T-helper 1 cell treated with Interleukin-12 subunit alpha and Interleukin-12 subunit beta and Interleukin-4 antibody, amounts not matched to agents 30 μg/mL and 1 μg/mL, for 36 hours (primary cell): Measurements from ENCODE around the gene LYRM4.
"Not testable (repeated sequence)": the region's sequence is repeated elsewhere in the genome, so short reads cannot be mapped to it uniquely, and the experiment has no call there.

Experiments
- H3K27ac Mint-ChIP-seq: one replicate; pipeline ENCODE4 v1.8.0; 2021; ENCODE audit warnings: mild to moderate bottlenecking, mixed read lengths
- H3K27me3 Mint-ChIP-seq: one replicate; pipeline ENCODE4 v1.8.0; 2021; ENCODE audit warnings: low read depth, mixed read lengths
- H3K36me3 Mint-ChIP-seq: one replicate; pipeline ENCODE4 v1.8.0; 2021; ENCODE audit warnings: low read depth, mixed read lengths
- H3K4me1 Mint-ChIP-seq: one replicate; pipeline ENCODE4 v1.8.0; 2021; ENCODE audit warnings: low read depth, mixed read lengths
- H3K4me3 Mint-ChIP-seq: one replicate; pipeline ENCODE4 v1.8.0; 2021; ENCODE audit warnings: mild to moderate bottlenecking, moderate library complexity, mixed read lengths
- H3K9me3 Mint-ChIP-seq: one replicate; pipeline ENCODE4 v1.8.0; 2021; ENCODE audit warnings: mixed read lengths

LYRM4 gene

GRCh38 chr6:5073992-5074391 lies 186.8 kb downstream of the LYRM4 start:
- Mint-ChIP-seq H3K9me3 (no peaks in the 10 kb centered on the region), H3K27ac (no peak overlapping the region), H3K27me3 (peaks cover 17% of the 10 kb centered on the region), H3K4me1 (peaks cover 5% of the 10 kb centered on the region), H3K36me3 (no peaks in the 10 kb centered on the region), H3K4me3 (no peak overlapping the region)

GRCh38 chr6:5072440-5072839 lies 188.3 kb downstream of the LYRM4 start:
- peaks cover 10% of the 10 kb centered on the region for H3K27me3 Mint-ChIP-seq
- H3K4me1 Mint-ChIP-seq = peaks cover 5% of the 10 kb centered on the region
- H3K4me3 Mint-ChIP-seq = no peak overlapping the region
- H3K36me3 Mint-ChIP-seq = no peaks in the 10 kb centered on the region
- no peaks in the 10 kb centered on the region for H3K9me3 Mint-ChIP-seq
- H3K27ac Mint-ChIP-seq = no peak overlapping the region

- no peaks in the 10 kb centered on the region for H3K36me3 Mint-ChIP-seq
- no peak overlapping the region for H3K27ac Mint-ChIP-seq
- H3K27me3 Mint-ChIP-seq = peaks cover 10% of the 10 kb centered on the region
Observed at GRCh38 chr6:5071216-5071615, 189.5 kb downstream of the LYRM4 start.

GRCh38 chr6:5068153-5068751 lies 192.5 kb downstream of the LYRM4 start:
- no peaks in the 10 kb centered on the region for H3K9me3 Mint-ChIP-seq
- no peak overlapping the region for H3K4me3 Mint-ChIP-seq
- peaks cover 5% of the 10 kb centered on the region for H3K4me1 Mint-ChIP-seq
- no peak overlapping the region for H3K27ac Mint-ChIP-seq
- H3K27me3 Mint-ChIP-seq = no peaks in the 10 kb centered on the region
- no peaks in the 10 kb centered on the region for H3K36me3 Mint-ChIP-seq

More at GRCh38 chr6:5071216-5071615, 189.5 kb downstream of the LYRM4 start:
- Mint-ChIP-seq H3K4me3 (no peak overlapping the region), H3K9me3 (no peaks in the 10 kb centered on the region), H3K4me1 (peaks cover 5% of the 10 kb centered on the region)

GRCh38 chr6:5067305-5067704 lies 193.4 kb downstream of the LYRM4 start:
- Mint-ChIP-seq H3K36me3 (no peaks in the 10 kb centered on the region), H3K27ac (no peak overlapping the region), H3K4me1 (peaks cover 2% of the 10 kb centered on the region), H3K9me3 (no peaks in the 10 kb centered on the region), H3K27me3 (no peaks in the 10 kb centered on the region), H3K4me3 (no peak overlapping the region)

- no peak overlapping the region for H3K27ac Mint-ChIP-seq
- H3K4me1 Mint-ChIP-seq = no peaks in the 10 kb centered on the region
- no peaks in the 10 kb centered on the region for H3K9me3 Mint-ChIP-seq
- H3K36me3 Mint-ChIP-seq = no peaks in the 10 kb centered on the region
- H3K4me3 Mint-ChIP-seq = no peak overlapping the region
- H3K27me3 Mint-ChIP-seq = no peaks in the 10 kb centered on the region
Observed at GRCh38 chr6:5066456-5067093, 194.2 kb downstream of the LYRM4 start.

GRCh38 chr6:5063617-5064016 lies 197.1 kb downstream of the LYRM4 start:
- Mint-ChIP-seq H3K27ac (no peak overlapping the region), H3K4me3 (no peak overlapping the region), H3K4me1 (no peaks in the 10 kb centered on the region), H3K36me3 (no peaks in the 10 kb centered on the region), H3K9me3 (no peaks in the 10 kb centered on the region), H3K27me3 (no peaks in the 10 kb centered on the region)

GRCh38 chr6:5061152-5061551 lies 199.6 kb downstream of the LYRM4 start:
- no peaks in the 10 kb centered on the region for H3K4me1 Mint-ChIP-seq
- no peaks in the 10 kb centered on the region for H3K36me3 Mint-ChIP-seq
- no peaks in the 10 kb centered on the region for H3K27me3 Mint-ChIP-seq
- H3K27ac Mint-ChIP-seq = no peak overlapping the region
- no peaks in the 10 kb centered on the region for H3K9me3 Mint-ChIP-seq
- no peak overlapping the region for H3K4me3 Mint-ChIP-seq

GRCh38 chr6:5060439-5060838 lies 200.3 kb downstream of the LYRM4 start:
- H3K4me3 Mint-ChIP-seq, H3K9me3 Mint-ChIP-seq, H3K27ac Mint-ChIP-seq, H3K36me3 Mint-ChIP-seq, H3K4me1 Mint-ChIP-seq, H3K27me3 Mint-ChIP-seq: not testable (repeated sequence)

- no peaks in the 10 kb centered on the region for H3K9me3 Mint-ChIP-seq
Observed at GRCh38 chr6:5059036-5059896, 201.5 kb downstream of the LYRM4 start.

More at GRCh38 chr6:5059036-5059896, 201.5 kb downstream of the LYRM4 start:
- Mint-ChIP-seq H3K27me3 (no peaks in the 10 kb centered on the region), H3K36me3 (no peaks in the 10 kb centered on the region), H3K4me1 (no peaks in the 10 kb centered on the region), H3K4me3 (no peak overlapping the region), H3K27ac (no peak overlapping the region)
